ENCODE results near the gene EFR3B.
"Not testable (repeated sequence)": the region's sequence is repeated elsewhere in the genome, so short reads cannot be mapped to it uniquely, and the experiment has no call there.

EFR3B gene

DNA sequence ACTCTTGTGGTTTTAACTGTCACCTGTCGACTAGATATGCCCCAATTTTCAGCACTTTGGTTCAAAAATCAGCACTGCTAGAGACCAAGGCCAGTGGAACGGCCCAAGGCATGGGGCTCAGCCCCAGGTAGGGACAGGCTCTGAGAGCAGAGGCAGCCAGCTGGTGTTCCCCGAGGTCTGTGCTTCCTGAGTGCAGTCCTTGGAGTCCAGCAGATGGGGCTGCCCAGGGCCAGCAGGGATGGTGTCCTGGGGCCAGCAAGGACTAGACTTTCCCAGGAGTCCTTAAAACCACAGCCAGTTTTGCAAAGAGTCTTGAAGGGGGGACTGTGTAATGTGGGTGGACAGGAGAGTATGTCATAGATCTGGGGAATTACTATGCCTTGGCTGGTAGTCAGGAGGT lies 70.2 kb downstream of the EFR3B start:
- DNase-seq, result no peak

DNA sequence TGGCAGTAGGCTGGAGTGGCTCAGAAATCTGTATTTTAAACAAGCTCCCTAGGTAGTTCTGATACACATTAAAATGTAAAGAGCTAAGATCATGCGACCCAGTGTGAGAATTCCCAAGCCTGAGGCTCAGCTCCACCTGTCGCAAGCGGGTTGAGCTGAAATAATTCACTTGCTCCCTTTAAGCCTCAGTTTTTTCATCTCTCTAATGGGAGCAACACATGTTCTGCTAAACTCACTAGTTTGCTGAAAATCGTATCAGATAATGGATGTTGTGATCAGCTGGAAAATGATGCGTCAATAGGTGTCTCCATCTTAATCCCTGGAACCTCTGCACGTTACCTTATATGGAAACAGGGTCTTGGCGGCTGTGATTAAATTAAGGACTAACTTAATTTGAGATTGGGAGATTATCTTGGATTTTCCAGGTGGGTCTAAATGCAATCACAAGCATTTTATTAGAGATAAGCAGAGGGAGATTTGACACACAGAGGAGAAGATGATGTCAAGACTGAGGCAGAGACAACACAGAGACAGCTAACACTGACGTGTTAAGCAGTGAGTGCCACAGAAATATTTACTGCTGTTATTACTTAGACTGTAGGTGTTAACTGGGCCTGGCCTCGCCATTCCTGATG lies 73.5 kb downstream of the EFR3B start:
- no peak for DNase-seq

DNA sequence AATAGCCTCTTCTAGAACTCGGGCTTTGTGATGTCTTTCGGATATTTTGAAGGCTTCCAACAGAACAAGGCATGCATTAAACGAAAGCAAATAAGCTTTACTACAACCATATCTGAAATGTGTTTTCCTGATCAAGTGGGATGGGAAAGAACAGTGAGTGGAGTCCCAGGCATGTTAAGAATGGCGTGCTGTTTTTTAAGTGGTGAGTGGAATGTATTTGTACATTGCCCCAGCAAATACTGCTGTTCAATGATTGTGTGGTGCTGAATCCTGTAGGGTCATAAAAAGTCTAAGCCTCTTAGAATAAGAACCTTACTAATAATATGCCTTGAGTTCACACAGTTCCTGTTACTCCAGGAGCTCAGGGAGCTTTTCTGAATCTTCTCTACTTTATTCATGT lies 74.0 kb downstream of the EFR3B start:
- no peak for DNase-seq

DNA sequence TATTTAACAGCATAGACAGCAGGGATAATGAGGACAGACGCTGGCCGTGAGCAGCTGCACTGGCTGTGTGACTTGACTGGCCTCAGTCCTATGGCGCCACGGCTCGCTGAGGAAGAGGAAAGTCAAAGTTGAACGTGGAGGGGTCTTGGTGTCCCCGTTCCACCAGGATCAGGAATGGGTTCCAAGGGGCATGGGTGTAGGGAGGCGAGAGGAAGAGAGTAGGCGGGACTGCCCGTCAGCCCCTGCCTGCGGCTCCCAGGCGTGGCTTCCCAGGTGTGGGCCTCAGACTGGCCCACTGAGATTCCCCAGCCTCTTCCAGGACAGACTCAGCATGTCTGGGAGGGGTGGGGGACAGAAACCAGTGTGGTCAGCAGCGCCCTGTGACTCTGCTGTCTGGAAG lies 75.1 kb downstream of the EFR3B start:
- DNase-seq, result no peak

DNA sequence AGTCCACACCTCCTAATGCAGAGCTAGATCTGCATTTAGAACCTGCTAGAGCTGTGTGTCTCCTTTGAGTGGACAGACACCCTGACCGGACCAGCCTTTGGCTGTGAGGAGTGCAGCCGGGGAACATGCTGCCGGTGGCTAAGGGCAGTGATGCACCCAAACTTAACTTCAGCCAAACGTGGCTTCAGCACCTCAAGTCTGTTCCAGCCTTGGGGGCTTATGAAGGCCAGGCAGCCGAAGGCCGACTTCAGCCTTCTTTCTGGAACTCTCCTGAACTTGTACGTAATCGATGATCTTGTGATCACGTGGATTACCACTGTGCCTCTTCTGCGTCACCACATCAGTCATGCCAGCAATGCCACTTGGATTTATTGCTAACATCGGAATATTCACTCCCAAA lies 77.4 kb downstream of the EFR3B start:
- DNase-seq, result no peak

DNA sequence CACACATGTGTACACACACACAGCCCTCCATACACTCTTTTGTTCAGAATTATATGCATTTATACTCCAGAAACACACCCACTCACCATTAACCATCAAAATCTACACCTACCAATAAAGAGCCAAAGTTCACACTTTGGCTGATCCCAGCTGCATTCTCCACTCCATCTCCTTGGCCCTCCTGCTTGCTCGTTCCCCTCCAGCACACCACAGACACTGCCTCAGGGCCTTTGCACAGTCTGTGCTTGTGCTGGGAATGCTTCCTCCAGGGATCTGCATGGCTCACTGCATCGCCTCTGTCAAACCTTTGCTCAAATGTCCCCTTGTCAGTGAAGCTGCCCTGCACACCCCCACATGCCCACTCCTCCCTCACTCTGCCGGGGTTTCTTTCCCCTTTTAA lies 80.5 kb downstream of the EFR3B start:
- no peak for DNase-seq

DNA sequence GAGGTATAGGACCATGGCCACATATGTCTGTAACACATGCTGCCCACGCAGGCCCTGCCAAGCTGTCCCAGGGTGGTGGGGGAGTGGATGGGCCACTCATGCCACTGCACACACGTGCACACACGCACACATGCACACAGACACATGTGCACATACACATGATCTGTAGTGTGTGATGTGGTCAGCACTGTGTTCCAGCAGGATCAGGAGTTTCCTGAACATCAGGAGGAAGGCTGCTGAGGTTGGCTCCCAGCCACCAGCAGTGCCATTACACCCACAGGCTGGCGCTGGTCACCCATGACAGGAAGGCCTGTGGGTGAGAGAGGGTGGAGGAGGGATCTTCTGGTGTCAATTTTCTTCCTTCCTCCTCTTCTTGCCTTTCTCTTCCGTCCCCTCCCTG lies 81.8 kb downstream of the EFR3B start:
- no peak for DNase-seq

DNA sequence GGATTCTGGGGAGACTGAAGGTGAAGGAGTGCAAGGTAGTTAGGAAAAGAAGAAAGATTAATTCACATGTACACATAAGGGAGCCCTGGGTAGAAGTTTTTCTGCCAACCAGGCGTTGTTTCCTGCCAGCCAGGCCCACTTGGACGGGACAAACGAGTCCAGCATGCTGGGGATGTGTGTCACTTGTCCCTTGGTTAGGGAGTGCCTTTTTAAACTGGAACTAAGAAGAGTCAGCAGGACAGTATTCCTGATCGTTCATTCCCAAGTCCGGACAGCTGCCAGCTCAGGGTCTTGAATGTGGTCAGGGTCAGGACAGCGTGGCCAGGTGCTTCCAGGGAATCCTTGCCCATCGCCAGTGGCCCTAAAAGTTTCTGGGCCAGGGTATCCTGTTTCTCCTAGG lies 83.3 kb downstream of the EFR3B start:
- no peak for DNase-seq

DNA sequence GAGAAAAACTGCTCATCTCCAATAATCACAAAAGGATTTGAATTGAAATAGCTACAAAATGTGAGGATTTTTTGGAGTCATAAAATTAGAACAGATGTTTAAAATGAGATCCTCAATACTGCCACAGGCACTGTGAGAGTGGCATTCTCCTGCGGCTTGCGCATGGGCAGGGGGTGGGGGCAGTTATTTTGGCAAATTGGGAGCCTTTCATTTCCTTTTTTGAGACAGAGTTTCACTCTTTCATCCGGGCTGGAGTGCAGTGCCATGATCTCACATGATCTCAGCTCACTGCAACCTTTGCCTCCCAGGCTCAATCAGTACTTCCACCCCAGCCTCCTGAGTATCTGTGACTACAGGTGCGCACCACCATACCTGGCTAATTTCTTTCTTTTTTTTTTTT lies 84.1 kb downstream of the EFR3B start:
- DNase-seq, result no peak

DNA sequence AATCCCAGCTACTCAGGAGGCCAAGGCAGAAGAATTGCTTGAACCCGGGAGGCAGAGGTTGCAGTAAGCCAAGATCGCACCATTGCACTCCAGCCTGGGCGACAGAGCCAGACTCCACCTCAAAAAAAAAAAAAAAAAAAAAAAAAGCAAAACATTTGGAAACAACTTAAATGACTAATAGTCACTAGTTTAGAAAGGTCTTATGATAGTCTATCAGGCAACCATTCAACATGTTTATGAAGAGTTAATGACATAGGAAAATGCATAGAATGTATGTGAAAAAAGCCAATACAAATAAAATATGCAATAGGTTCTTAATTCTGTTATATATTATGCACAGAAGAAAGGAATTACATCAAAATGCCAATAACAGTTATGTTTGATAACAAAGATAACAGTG lies 85.2 kb downstream of the EFR3B start:
- not testable (repeated sequence) for DNase-seq

DNA sequence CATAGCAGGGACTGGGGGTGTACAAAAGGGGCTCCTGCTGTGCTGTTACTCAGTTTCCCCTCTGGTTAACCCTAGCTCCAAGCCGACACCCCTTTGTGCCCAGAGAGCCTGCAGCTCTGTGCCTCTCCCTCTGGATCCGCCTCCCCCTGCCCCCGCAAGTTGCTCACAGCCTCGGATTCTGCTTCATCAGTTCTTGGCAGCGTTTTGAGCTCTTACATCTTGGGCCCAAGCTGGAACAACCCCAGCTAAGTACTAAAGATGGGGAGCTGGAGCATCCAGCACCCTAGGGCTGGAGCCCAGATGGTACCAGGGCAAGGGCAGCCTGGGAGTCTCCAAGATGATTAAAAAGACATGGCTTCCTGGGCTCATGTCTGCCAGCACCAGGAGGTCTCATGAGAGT lies 85.8 kb downstream of the EFR3B start:
- DNase-seq, result no peak

DNA sequence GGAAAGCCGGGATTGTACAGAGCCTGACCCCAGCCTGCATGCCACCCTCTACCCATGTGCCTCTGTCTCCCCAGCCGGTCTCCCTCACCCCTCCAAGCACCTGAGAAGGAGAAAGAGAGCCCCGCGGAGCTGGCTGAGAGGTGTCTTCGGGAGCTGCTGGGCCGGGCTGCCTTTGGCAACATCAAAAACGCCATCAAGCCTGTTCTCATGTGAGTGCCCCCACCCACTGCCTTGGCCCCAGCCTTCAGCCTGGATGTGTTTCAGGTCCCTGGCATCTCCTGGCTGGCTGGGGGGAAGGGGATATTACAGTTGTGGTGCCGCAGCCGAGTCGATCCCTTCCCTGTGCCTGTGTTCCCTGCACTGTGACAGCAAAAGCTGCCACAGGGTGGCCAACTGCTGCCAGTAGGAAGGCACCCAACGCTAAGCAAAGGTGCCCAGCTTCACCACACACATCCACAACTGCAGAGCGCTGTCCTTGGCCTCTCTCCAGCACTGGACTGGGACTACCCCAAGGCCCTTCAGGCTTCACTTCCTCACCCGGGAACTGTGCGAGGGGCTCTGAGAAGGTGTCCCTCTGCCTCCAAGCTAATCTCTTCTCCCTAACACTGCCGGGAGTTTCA lies 88.1 kb downstream of the EFR3B start:
- no peak for DNase-seq

DNA sequence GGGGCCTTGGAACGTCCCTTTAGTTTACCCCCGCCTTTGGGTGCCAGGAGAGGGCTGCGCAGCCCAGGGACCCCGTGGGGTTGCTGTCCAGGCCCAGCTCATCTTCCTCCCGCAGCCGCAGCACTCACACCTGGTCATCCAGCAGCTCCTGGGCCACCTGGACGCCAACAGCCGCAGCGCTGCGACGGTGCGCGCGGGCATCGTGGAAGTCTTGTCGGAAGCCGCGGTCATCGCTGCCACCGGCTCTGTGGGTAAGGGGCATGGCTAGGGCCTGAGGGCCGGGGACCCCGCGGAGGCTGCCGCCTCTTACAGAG lies 89.3 kb downstream of the EFR3B start:
- DNase-seq, result no peak

DNA sequence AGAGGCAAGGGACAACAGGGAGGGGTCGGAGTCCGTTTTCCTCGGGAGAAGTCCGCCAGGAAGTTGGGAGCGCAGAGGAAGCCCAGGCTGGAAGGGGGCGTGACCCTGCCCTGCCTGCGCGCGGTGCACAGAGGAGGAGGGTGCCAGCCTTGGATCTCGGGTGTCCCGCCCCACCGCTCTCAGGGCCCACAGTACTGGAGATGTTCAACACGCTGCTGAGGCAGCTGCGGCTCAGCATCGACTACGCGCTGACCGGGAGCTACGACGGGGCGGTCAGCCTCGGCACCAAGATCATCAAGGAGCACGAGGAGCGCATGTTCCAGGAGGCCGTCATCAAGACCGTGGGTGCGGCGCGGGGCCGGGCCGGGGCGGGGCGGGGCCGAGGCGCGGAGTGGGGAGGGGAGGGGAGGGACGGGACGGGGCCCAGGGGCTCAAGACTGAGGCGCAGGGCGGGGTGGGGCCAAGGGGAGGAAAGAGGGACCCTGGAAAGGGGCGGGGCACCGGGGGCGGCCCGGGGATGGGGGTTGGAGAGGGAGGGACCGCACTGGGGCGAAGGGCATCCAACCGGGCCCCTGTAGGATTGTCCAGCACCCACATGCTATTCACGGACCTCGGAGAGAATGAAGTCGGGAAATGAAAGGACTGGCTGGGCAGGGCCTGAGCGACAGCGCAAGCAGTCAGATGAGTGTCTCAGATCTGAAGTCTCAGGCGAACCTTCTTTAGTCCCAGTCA lies 89.9 kb downstream of the EFR3B start:
- DNase-seq, result no peak

DNA sequence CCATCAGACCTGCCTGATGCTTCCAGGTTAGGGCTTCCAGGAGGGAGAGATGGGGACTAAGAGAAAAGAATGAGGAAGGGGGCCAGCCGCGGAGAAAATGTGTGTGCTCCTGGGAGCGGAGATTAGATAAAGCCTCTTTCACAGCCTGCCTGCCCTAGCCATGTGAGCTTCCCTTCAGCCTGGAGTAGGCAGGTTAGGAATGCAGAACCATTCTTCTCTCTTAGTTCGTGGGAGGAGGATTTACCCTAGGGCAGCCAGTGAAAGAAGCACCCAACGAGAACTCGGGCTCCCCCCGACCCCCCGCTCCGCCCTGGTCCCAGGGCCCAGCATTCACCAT lies 90.4 kb downstream of the EFR3B start:
- DNase-seq, result no peak

DNA sequence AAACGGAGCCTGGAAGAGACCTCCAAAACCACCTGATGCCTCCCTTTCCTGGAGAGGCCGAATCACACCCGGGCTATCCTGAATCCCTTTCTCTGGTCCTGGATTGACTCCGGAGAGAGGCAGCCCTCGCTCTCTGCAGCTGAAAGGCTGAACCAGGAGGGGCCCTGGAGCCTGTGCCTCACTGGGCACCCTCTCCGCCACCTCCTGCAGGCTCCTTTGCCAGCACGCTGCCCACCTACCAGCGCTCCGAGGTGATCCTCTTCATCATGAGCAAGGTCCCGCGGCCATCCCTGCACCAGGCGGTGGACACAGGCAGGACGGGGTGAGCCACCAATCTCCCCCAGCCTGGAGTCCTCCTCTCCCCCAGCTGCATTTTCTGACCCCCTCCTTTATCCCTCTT lies 90.8 kb downstream of the EFR3B start:
- no peak for DNase-seq

DNA sequence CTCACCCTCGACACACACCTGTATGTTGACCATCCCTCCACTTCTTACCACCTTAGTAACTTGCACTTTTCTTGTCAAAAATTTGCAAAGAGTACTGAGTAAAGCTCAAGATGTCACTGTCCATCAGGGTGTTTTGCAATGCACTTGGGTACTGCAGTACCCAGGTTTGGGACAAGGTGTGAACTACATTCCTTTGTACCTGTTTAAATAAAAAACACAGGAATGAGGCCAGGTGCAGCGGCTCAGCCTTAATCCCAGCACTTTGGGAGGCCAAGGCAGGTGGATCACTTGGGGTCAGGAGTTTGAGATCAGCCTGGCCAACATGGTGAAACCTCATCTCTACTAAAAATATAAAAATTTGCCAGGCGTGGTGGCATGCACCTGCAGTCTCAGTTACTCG lies 98.7 kb downstream of the EFR3B start:
- DNase-seq, result not testable (repeated sequence)

DNA sequence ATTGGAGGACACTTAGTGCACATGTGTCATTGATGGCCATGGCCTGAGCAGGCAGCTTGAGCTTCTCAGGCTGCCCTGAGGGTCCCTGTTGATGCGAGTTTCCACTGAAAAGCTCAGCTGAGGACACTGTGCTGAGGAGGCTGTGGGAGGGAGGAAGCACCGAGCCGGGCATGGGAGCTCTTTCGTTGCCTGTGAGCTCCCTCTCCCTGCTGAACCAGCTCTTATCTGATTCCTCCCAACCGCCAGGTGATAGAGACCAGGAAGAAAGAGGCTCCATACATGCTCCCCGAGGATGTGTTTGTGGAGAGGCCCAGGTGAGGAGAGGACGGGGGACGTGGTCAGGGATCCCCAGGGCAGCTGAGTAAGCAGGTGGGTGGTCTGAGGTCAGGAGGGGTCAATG lies 99.2 kb downstream of the EFR3B start:
- no peak for DNase-seq

DNA sequence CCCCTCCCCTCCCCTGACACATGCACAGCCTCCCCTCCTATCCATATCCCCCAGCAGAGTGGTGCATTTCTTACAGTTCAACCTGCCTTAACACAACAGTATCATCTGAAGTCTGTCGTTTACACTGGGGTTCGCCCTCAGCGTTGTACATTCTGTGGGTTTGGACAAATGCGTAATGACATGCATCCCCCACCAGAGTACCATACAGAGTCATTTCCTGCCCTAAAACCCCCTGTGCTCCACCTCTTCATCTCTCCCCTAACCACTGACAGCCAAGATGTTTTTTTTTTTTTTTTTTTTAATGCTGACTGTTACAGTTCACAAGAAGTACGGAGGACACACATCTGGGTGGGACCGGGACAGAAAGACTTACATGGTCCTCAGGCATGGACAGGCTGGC lies 103.9 kb downstream of the EFR3B start:
- no peak for DNase-seq

DNA sequence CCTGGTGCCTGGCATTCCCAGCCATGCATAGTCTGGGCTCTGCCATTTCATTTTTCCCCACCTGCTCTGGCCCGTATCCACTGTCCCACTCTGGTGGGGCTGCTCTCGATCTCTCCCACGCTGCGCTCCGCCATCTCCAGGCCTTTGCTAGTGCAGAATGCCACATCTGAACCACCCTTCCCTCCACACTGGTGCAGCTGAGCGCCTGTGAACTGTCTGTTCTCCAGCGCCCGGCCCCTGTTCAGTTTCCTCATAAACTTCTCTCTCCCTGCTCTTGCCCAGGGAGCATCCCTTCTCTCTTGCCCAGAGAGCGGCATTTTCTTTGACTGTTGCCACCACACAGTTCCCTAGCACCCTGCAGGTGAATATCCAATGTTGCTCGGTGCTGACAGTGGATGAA lies 105.0 kb downstream of the EFR3B start:
- no peak for DNase-seq

DNA sequence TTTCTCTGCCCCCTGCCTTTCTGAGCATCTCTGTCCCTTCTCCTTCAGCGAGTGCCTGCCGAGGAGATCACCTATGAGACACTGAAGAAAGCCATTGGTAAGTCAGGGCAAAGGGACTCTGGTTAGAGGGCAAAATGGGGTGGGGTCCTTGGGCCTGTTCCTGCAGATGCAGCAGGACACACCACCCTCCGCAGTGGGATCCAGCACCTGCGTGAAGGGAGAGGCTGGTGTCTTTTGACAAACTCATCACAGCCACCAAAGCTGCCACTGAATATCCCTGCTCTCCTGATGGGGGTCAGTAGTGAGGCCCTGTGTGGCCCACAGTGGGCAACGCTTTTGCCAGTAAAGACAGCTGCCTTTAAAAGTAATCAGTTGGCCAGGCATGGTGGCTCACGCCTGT lies 107.8 kb downstream of the EFR3B start:
- DNase-seq, result no peak

DNA sequence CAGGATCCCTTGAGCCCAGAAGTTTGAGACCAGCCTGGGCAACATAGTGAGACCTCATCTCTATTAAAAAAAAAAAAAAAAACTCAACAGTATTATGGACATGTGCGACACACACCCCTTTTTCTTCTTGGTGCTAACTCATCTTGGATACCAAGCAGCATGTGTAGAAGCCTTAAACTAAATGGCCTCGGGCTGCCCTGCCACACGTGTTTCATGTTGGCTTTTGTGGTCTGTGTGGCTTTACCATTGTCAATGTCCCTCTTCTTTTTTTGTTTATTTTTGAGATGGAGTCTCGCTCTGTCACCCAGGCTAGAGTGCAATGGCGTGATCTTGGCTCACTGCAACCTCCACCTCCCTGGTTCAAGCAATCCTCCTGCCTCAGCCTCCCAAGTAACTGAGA lies 109.1 kb downstream of the EFR3B start:
- DNase-seq, result not testable (repeated sequence)

DNA sequence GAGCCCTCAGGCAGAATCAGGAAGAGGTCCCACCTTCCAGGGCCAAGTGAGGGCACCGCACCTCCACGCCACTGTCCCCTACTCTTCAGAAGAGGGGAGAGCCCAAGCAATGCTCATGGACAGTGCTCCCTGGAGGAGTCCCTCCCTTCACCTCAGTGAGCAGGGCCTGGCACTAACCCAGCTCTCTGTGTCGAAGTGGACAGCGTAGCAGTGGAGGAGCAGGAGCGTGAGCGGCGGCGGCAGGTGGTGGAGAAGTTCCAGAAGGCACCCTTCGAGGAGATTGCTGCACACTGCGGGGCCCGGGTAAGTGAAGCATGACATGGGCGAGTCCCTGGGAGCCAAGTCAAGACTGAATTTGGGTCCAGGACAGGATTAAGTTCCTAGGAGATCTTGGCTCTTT lies 109.8 kb downstream of the EFR3B start:
- no peak for DNase-seq

DNA sequence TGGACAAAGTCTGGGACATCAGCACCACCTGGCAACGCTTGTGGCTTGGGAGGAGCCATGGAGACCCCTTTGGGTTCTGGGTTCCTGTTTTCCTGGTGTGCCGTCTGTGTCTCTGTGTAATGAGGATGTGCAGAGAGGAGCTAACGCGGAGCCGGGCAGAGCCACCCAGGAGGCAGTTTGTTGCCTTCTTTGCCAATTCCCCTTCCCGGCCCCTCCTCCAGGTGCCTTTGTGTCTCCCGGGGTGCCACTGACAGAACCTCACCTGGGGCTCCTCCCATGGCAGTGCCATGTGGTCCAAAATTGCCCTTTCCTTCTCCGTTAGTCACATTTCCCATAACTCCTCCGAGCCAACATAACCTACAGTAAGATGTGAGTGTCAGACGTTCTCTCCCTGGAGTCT lies 113.5 kb downstream of the EFR3B start:
- no peak for DNase-seq

All from NCI-H1436 (cell line).